ENCODE results near the gene KCTD17.

Gene KCTD17

GRCh38 chr22:37044634-37045625 is 6.6 kb upstream of the KCTD17 start:
- no peak for DNase-seq

GRCh38 chr22:37045958-37046357 is 5.6 kb upstream of the KCTD17 start:
- DNase-seq = no peak

DNA sequence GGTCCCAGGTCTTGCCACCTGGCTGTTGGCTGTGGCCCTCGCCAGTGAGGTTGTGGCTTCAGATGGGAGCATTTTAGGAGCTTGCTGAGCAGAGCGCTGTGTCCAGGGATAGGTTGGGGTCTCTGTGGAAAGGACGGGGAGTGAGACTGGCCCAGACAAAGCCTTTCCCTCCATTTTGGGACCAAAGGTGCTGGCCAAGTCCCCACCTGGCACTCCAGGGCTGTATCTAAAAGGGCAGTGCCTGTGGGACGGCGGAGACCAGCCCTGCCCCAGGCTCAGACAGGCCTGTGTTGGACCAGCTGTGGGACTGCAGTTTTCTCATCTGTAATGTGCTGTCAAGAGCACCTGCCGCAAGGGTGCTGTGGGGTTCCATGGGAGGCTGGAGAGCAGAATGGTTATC is 5.0 kb upstream of the KCTD17 start:
- DNase-seq = no peak

GRCh38 chr22:37047006-37047405 is 4.5 kb upstream of the KCTD17 start:
- DNase-seq = no peak

DNA sequence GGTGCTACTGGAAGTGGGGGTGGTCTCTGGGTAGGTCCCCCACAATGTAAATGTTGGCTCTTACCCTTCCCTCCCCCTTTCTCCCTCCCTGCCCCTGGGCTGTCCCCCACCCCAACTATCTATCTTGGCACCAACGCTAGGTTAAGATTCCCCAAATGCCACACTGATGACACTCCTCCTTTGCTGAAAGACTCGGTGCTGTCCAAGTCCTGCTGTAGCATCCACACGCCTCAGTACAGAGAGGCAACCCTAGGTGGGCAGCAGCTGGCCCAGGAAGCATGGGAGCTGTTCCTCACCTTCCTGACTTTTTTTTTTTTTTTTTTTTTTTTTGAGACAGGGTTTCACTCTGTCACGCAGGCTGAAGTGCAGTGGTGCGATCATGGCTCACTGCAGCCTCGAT is 3.4 kb upstream of the KCTD17 start:
- DNase-seq = no peak

DNA sequence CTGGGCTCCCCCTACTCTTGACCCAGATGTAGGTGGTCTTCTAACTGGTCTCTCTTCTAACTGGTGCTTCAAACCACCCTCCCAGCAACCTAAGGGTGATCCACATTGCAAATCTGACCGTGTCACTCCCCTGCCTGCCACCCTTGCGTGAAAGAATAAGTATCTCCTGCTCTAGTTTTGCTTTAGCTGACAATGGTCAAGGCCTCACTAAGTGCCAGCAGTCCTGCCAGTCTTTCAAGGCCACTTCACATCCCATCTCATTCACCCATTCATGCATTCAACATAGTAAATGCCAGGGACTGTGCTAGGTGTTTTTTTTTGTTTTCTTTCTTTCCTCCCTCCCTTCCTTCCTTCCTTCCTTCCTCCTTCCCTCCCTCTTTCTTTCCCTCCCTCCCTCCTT is 2.3 kb upstream of the KCTD17 start:
- no peak for DNase-seq

GRCh38 chr22:37050913-37051312 is 629 bp upstream of the KCTD17 start:
- no peak for DNase-seq

GRCh38 chr22:37052386-37053309 is 1.1 kb downstream of the KCTD17 start:
- no peak for DNase-seq

DNA sequence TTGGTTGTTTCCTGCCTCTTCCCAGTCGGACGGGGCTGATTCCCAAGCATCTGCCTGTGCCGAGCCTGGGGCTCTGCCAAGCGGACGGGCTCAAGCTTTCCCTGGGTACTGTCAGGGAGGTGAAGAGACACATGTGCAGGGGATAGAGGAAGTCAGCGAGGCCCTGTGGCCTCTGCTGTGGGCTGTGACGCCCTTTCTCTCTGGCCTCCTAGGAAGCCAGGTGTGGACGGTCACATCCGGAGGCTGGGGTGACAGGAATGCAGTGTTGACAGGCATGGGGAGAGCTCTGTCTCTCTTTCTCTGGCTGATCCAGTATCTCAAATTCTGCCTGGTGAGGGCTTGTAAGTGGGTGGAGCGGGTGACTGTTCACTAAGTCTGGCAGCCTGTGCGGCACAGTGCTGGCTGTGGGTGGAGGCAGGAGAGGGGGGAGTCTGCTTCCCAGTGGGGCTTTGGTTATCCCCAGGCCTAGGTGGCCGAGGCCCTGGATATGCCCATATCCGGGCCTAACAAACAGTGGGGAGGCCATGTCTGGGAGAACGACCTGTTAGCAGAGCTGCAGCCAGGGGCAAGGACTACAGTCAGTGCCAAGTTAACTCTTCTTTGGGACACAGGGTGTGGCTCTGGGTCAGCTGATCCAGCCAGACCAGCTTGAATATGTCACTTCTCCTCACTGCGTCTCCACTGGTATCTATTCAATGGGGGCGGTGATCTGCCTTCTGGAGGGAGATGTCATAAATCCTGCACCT is 1.9 kb downstream of the KCTD17 start:
- no peak for DNase-seq

GRCh38 chr22:37054056-37054395 is 2.5 kb downstream of the KCTD17 start:
- no peak for DNase-seq

DNA sequence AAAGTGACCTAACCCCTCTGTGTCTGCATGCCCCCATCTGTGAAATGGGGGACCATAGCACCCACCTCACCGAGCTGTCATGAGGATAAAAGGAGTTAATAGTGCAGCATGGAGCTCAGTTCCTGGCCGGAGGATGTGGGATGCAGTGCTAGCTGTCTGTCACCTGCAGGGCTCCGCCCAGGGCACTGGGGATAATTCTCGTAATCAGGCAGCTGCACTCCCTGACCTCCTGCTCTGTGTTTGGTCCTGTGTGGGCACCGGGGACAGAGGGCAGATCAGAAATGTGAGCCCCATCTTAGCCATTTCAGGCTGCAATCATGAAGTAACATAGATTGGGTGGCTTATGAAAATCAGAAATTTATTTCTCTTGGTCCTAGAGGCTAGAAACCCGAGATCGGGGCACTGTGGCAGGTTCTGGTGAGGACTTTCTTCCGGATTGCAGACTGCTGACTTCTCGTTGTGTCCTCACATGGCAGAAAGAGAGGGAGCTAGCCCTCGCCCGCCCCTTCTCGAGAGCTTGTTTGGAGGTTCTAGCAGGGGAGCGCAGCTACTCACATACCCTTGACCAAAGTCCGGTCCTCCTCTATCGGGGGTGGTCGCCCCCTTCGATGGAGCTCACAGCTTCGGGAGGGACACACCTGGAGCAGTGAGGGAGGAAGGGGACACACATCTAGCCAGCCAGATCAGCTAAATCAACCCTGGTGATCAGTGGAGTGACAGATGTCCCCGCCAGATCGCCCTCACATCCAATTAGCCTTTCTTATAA is 3.2 kb downstream of the KCTD17 start:
- DNase-seq = no peak

DNA sequence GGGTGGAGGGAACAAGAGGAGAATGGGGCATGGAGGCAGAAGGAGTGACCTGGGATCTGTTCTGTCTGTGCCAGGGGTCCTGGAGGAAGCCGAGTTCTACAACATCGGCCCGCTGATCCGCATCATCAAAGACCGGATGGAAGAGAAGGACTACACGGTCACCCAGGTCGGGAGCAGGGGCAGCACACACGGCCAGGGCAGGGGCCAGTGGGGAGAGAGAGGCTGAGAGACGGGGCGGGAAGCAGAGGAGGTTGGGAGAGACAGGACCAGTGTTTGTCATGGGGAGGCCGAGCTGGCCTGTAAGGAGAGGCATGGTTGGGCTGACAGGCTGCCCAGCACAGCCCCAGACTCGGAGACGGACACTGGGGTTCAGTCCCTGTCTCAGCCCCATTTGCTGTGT is 4.7 kb downstream of the KCTD17 start:
- DNase-seq = no peak

DNA sequence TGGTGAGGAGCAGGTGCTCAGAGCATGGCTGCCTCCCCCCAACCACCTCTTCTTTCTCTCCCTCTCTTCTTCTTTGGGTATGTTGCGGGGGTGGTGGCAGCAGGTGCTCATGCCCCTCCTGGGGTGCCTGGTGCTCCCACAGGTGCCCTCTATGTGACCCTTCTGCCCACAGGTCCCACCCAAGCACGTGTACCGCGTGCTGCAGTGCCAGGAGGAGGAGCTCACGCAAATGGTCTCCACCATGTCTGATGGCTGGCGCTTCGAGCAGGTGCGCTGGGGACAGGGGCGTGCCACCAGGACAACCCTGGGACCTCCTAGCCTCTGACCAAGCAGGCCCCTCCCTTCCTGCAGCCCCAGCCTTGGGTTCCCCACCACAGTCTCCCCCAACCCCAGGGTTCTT is 5.7 kb downstream of the KCTD17 start:
- no peak for DNase-seq

GRCh38 chr22:37057796-37058510 is 6.4 kb downstream of the KCTD17 start:
- DNase-seq = no peak

GRCh38 chr22:37058917-37059701 is 7.6 kb downstream of the KCTD17 start:
- DNase-seq = no peak

DNA sequence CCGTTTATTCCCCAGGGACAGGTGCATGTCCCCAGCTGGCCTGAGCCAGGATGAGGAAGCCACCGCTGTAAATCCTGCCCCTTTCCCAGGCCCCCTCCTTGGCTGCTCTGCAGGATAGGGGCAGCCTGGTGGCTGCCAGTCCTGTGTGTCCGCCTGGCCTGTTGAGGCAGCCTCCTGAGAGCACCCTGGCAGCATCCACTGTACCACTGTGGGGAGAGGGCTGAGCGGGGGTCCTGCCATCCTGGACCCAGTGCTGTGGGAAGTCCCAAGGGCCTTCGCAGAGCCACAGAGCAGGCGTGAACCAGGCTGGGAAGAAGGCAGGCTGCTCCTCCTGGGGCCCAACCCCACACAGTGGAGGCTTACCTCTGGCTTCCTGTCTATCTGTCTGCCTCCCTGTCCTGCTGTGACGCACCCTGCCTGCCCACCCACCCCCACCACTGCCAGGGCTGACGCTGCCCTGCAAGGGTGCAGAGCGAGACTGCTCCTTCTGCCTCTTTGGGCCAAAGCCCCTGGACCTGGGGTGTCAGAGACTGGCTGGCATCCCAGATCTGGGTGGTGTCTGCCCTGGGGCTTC is 8.4 kb downstream of the KCTD17 start:
- peak; percentile 18 for DNase-seq

DNA sequence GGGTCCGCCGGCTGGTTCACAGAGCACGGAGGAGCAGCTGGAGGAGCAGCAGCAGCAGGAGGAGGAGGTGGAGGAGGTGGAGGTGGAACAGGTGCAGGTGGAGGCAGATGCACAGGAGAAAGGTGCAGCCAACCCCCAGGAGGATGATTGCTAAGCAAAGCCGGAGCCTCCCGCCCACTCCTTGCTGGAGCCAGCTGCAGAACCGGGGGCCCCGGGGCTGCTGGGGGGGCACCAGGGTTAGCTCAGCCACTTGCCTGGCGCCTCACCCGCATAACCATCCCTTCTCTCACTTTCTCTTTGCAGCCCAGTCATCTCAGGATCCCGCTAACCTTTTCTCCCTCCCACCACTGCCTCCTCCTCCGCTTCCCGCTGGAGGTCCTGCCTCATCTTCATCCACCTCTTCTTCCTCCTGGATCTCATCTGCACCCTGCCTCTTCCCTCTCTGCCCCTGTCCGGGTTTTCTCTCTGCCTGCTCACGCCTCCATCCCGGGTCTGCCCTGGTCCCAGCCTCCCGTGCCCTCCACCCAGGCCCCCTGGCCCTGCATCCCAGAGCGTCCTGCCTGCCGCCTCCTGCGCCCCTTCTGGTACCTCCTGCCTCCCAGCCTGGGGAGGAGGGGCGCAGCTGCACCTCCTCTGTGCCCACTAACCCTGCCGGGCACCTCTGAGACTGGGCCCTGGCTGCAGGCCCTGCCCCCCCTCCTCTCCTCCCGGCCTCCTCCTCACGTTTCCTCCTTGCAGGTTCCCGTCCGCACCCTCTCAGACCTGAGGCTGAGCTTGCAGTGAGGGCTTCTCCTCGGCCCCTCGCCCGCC is 9.5 kb downstream of the KCTD17 start:
- no peak for DNase-seq

- no peak for DNase-seq
Measured at GRCh38 chr22:37061611-37062375, 10.3 kb downstream of the KCTD17 start.

GRCh38 chr22:37062376-37062675 is 10.8 kb downstream of the KCTD17 start:
- DNase-seq = no peak

Measured in activated CD4-positive, alpha-beta T cell treated with anti-CD3 and anti-CD28 coated beads, Interleukin-2, amount 50 U/mL, for 1 hour (primary cell).